Gastroesophageal sphincter (tissue), 3 donors: Measurements from ENCODE around the gene TXNRD3.

Experiments used
- EP300 ChIP-seq: sonication (generic); formaldehyde crosslinking; IDR thresholded peaks from one replicate; pipeline ENCODE4 v1.6.1; 2017; ENCODE audit warnings: antibody characterized with exemption, mild to moderate bottlenecking
- POLR2A ChIP-seq, 2 donors: fragments of 450-650 bp; IDR thresholded peaks; one replicate each; pipeline ENCODE4 v1.6.1; 2017; ENCODE audit warnings: antibody characterized with exemption in 2 of 2, mild to moderate bottlenecking in 2 of 2, moderate library complexity in 1 of 2
- POLR2AphosphoS5 ChIP-seq: sonication (generic); formaldehyde crosslinking; IDR thresholded peaks from one replicate; pipeline ENCODE4 v1.6.1; 2017; ENCODE audit warnings: antibody characterized with exemption
- TF ChIP-seq, protein P1 (sequence below), 4 experiments: fragments of 200-600 bp in 2 of 4; fragments of 450-650 bp in 2 of 4; sonication (generic) in 1 of 4; IDR thresholded peaks; one replicate each; pipeline ENCODE4 v1.5.1; 2017 to 2019; ENCODE audit warnings: antibody characterized with exemption in 4 of 4, mild to moderate bottlenecking in 2 of 4, moderate library complexity in 2 of 4

DNA sequence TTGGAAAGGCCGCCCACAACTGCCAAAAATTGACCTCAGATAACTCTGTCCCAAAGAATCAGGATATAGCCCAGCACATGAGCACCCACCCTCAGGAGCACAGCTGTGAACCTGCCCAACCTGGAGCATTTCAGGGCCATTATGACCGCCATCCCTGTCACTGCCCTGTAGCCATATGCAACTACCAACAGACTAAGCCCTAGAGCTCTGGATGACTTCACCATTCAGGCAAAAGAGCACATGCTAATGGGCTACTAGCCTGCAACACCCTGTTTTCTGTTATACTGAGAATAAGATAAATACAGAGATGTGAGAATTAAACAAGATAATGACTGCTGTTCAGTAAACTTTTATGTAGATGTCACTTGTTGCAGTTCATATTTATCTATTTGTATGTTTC, 45.0 kb downstream of the TXNRD3 start:
- no peak for TF ChIP-seq POLR2AphosphoS5
- TF ChIP-seq, protein P1, sequence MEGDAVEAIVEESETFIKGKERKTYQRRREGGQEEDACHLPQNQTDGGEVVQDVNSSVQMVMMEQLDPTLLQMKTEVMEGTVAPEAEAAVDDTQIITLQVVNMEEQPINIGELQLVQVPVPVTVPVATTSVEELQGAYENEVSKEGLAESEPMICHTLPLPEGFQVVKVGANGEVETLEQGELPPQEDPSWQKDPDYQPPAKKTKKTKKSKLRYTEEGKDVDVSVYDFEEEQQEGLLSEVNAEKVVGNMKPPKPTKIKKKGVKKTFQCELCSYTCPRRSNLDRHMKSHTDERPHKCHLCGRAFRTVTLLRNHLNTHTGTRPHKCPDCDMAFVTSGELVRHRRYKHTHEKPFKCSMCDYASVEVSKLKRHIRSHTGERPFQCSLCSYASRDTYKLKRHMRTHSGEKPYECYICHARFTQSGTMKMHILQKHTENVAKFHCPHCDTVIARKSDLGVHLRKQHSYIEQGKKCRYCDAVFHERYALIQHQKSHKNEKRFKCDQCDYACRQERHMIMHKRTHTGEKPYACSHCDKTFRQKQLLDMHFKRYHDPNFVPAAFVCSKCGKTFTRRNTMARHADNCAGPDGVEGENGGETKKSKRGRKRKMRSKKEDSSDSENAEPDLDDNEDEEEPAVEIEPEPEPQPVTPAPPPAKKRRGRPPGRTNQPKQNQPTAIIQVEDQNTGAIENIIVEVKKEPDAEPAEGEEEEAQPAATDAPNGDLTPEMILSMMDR (IDR thresholded peaks at IDR 0.05): no peak
- no peak for TF ChIP-seq POLR2A (IDR thresholded peaks at IDR 0.05)
- no peak for TF ChIP-seq EP300
